SK-N-SH (cell line): ENCODE measurements around the gene TCEA3. TPM values are rescaled to one million over a fixed set of nuclear protein-coding genes. Genes with fewer than 3 reads are reported as not detected.
A peak's percentile ranks its signal among the peaks of the same experiment; 100 is the strongest.

Experiments used
- CTCF ChIA-PET: fragments of 300-600, 350-600 bp; formaldehyde crosslinking; extraction: SDS; loops from one replicate; lab custom pipeline; 2021; lab: Yijun Ruan, JAX
- POLR2A ChIA-PET: fragments of 350-600 bp; sonication (Branson Sonifier 250); formaldehyde crosslinking; extraction: SDS; loops from one replicate; lab custom pipeline; 2020; ENCODE audit warnings: antibody characterized with exemption, inconsistent platforms; lab: Yijun Ruan, JAX
- DNase-seq: peaks from one replicate; pipeline ENCODE4 v3.0.0; 2012
- H2AFZ ChIP-seq: fragments of 200-600 bp; sonication (generic); 2 replicates; pipeline ENCODE4 v1.8.1; 2016; ENCODE audit warnings: antibody characterized with exemption, mild to moderate bottlenecking, low read depth
- H3F3A ChIP-seq: fragments of 200-600 bp; sonication (generic); replicated peaks from 2 replicates; pipeline ENCODE3; 2016; ENCODE audit warnings: antibody characterized with exemption, mild to moderate bottlenecking; ENCODE audit not compliant: insufficient read depth
- H3K27ac ChIP-seq, 2 experiments: fragments of 200-500 bp in 1 of 2; fragments of 200-600 bp in 1 of 2; sonication (Bioruptor generic) in 1 of 2; sonication (generic), shearing (Covaris generic) in 1 of 2; 2 replicates each; pipeline versions ENCODE4 v1.5.1 to v1.6.1; 2014 to 2016; ENCODE audit warnings: low read depth in 2 of 2, inconsistent platforms in 1 of 2, low read length in 1 of 2, mild to moderate bottlenecking in 1 of 2, mixed read lengths in 1 of 2
- H3K27me3 ChIP-seq: fragments of 200-600 bp; sonication (generic), shearing (Covaris generic); 2 replicates; pipeline ENCODE4 v1.6.1; 2016; ENCODE audit warnings: mixed run types; ENCODE audit not compliant: insufficient read depth
- H3K36me3 ChIP-seq, 2 experiments: fragments of 200-500 bp in 1 of 2; fragments of 200-600 bp in 1 of 2; sonication (Bioruptor generic) in 1 of 2; sonication (generic) in 1 of 2; replicated peaks in 1 of 2; 2 replicates each; pipeline versions ENCODE3 to v1.5.1; 2014 to 2016; ENCODE audit warnings: low read length in 1 of 2, mild to moderate bottlenecking in 1 of 2; ENCODE audit not compliant: insufficient read depth in 2 of 2, control insufficient read depth in 1 of 2
- H3K4me1 ChIP-seq, 2 experiments: fragments of 200-500 bp in 1 of 2; fragments of 200-600 bp in 1 of 2; sonication (Bioruptor generic) in 1 of 2; sonication (generic), shearing (Covaris generic) in 1 of 2; 2 replicates each; pipeline versions ENCODE4 v1.5.1 to v1.6.1; 2014 to 2016; ENCODE audit warnings: low read depth in 1 of 2, low read length in 1 of 2, mixed run types in 1 of 2; ENCODE audit not compliant: insufficient read depth in 2 of 2, control insufficient read depth in 1 of 2
- H3K4me2 ChIP-seq: fragments of 200-600 bp; sonication (generic), shearing (Covaris generic); 2 replicates; pipeline ENCODE4 v1.6.1; 2017; ENCODE audit warnings: mixed run types
- H3K4me3 ChIP-seq, 2 experiments: fragments of 200-500 bp in 1 of 2; fragments of 200-600 bp in 1 of 2; sonication (Bioruptor generic) in 1 of 2; sonication (generic), shearing (Covaris generic) in 1 of 2; 2 replicates each; pipeline versions ENCODE4 v1.5.1 to v1.8.1; 2014 to 2016; ENCODE audit warnings: low read depth in 2 of 2, inconsistent platforms in 1 of 2, low read length in 1 of 2, mild to moderate bottlenecking in 1 of 2, mixed read lengths in 1 of 2, moderate library complexity in 1 of 2
- H3K79me2 ChIP-seq: fragments of 200-600 bp; sonication (generic); 2 replicates; pipeline ENCODE4 v1.8.1; 2017; ENCODE audit warnings: mild to moderate bottlenecking; ENCODE audit not compliant: insufficient read depth
- H3K9ac ChIP-seq: fragments of 200-600 bp; sonication (generic); 2 replicates; pipeline ENCODE4 v1.6.1; 2017; ENCODE audit warnings: mixed run types
- H3K9me2 ChIP-seq: fragments of 200-600 bp; sonication (generic); 2 replicates; pipeline ENCODE4 v1.6.1; 2017; ENCODE audit warnings: mixed run types
- H3K9me3 ChIP-seq: fragments of 200-600 bp; sonication (generic); 2 replicates; pipeline ENCODE4 v1.6.1; 2017; ENCODE audit warnings: mixed run types, mild to moderate bottlenecking, moderate library complexity
- H4K20me1 ChIP-seq: fragments of 200-600 bp; sonication (generic); 2 replicates; pipeline ENCODE4 v1.6.1; 2017; ENCODE audit warnings: mild to moderate bottlenecking, mixed run types; ENCODE audit not compliant: insufficient read depth
- ELF1 ChIP-seq: IDR thresholded peaks from 2 replicates; pipeline ENCODE4 v1.4.0; 2012
- EP300 ChIP-seq, 2 experiments: IDR thresholded peaks; 2 replicates each; pipeline versions ENCODE4 v1.4.0 to v1.6.1; 2012; ENCODE audit warnings: borderline replicate concordance in 1 of 2, low read depth in 1 of 2, low read length in 1 of 2
- GATA2 ChIP-seq: sonication (generic); formaldehyde crosslinking; IDR thresholded peaks from 2 replicates; pipeline ENCODE4 v1.5.0; 2020; ENCODE audit warnings: mild to moderate bottlenecking, missing genetic modification reagents
- JUND ChIP-seq: IDR thresholded peaks from 2 replicates; pipeline ENCODE4 v1.4.0; 2012
- MXI1 ChIP-seq: IDR thresholded peaks from 2 replicates; pipeline ENCODE4 v1.6.1; 2012; ENCODE audit warnings: mild to moderate bottlenecking, low read depth, low read length, improper control_type of control experiment
- NRF1 ChIP-seq: IDR thresholded peaks from 2 replicates; pipeline ENCODE4 v1.6.1; 2012; ENCODE audit warnings: low read depth, mild to moderate bottlenecking, low read length
- PBX3 ChIP-seq: IDR thresholded peaks from 2 replicates; pipeline ENCODE4; 2012
- POLR2AphosphoS5 ChIP-seq: IDR thresholded peaks from 2 replicates; pipeline ENCODE4 v1.6.1; 2012; ENCODE audit warnings: low read depth, low read length
- RAD21 ChIP-seq: IDR thresholded peaks from 2 replicates; pipeline ENCODE4 v1.6.1; 2012; ENCODE audit warnings: mild to moderate bottlenecking, low read length
- REST ChIP-seq: IDR thresholded peaks from 2 replicates; pipeline ENCODE4 v1.6.1; 2012; ENCODE audit warnings: mild to moderate bottlenecking, low read depth, low read length, moderate library complexity
- RXRA ChIP-seq: IDR thresholded peaks from 2 replicates; pipeline ENCODE4 v1.4.0; 2012; ENCODE audit warnings: low read depth, mild to moderate bottlenecking, borderline replicate concordance
- SIN3A ChIP-seq: IDR thresholded peaks from 2 replicates; pipeline ENCODE4 v1.6.1; 2012; ENCODE audit warnings: low read depth, mild to moderate bottlenecking, low read length, moderate library complexity, borderline replicate concordance
- SMC3 ChIP-seq: IDR thresholded peaks from 2 replicates; pipeline ENCODE4 v1.6.1; 2012; ENCODE audit warnings: low read depth, low read length, improper control_type of control experiment
- TAF1 ChIP-seq: IDR thresholded peaks from 2 replicates; pipeline ENCODE4 v1.6.1; 2012; ENCODE audit warnings: low read depth, mild to moderate bottlenecking, low read length, moderate library complexity, borderline replicate concordance
- TEAD4 ChIP-seq: IDR thresholded peaks from 2 replicates; pipeline ENCODE4 v1.4.0; 2012; ENCODE audit warnings: mild to moderate bottlenecking, borderline replicate concordance; ENCODE audit not compliant: insufficient read depth
- USF1 ChIP-seq: IDR thresholded peaks from 2 replicates; pipeline ENCODE4 v1.4.0; 2012; ENCODE audit warnings: low read depth, borderline replicate concordance
- WGBS: methylation state at CpG from one replicate; pipeline ENCODE4 v1.1.6; 2017; ENCODE audit warnings: low lambda C conversion rate; 5-methylcytosine and 5-hydroxymethylcytosine counted together
- polyA plus RNA-seq, 3 experiments: library from polyadenylated mRNA; depleted of rRNA; stranded (reverse); fragments of >200 nt; gene quantifications; 2 replicates each; pipeline ENCODE4 v1.2.3, GENCODE V29; 2012

TCEA3 gene
- polyA plus RNA-seq, 1 of the 3 experiments (the other 2 are of a cell fraction), result 1.1 TPM

- Histone ChIP-seq H3K9ac (no peak overlapping the region), H4K20me1 (peaks cover 73% of the 10 kb centered on the region)
Measured at GRCh38 chr1:23339632-23340031, 84.9 kb downstream of the TCEA3 start.

More at GRCh38 chr1:23339632-23340031, 84.9 kb downstream of the TCEA3 start:
- Histone ChIP-seq H3K79me2 (peaks cover 94% of the 10 kb centered on the region), H3K4me1 (peaks cover 5 to 18% of the 10 kb centered on the region in 2 experiments; a peak in 3 of 4 replicates), H3K4me3 (no peak overlapping the region), H3K27ac (no peak overlapping the region), H3K4me2 (peak overlapping the region; percentile 82), H3K36me3 (peaks cover 38 to 58% of the 10 kb centered on the region in 2 experiments), H3K9me2 (no peaks in the 10 kb centered on the region), H3K9me3 (no peaks in the 10 kb centered on the region), H2AFZ (no peak overlapping the region), H3K27me3 (no peaks in the 10 kb centered on the region), H3F3A (peaks cover 36% of the 10 kb centered on the region)
- 86% methylated on average over 4 of the region's 4 CpGs for WGBS
- POLR2A ChIA-PET, result no interaction called here
- no peak for TF ChIP-seq RXRA
- TF ChIP-seq GATA2 (CRISPR knock-in tag), result no peak
- no peak for TF ChIP-seq TAF1
- TF ChIP-seq JUND, result no peak
- TF ChIP-seq PBX3, result no peak
- TF ChIP-seq SIN3A, result no peak
- TF ChIP-seq RAD21, result no peak
- no peak for TF ChIP-seq ELF1
- TF ChIP-seq POLR2AphosphoS5, result no peak
- no peak for TF ChIP-seq SMC3
- TF ChIP-seq USF1, result no peak
- no peak for TF ChIP-seq EP300 (IDR thresholded peaks at IDR 0.05; ENCODE audit: borderline replicate concordance in 1 of 2, low read depth in 1 of 2, low read length in 1 of 2)
- TF ChIP-seq NRF1, result no peak
- TF ChIP-seq REST, result no peak
- TF ChIP-seq MXI1, result no peak
- no peak for TF ChIP-seq TEAD4
- DNase-seq, result no peak
- CTCF ChIA-PET, result interaction anchor here (0.6 to 5.1 kb wide), 8 partner anchors 16 to 295 kb away, joined by 3 to 25 read pairs (median 3); no protein-coding TSS in a partner anchor
